OCI-LY1 (cell line): ENCODE measurements around the gene COA3.

Experiments used
- H2AFZ ChIP-seq: fragments of 200-600 bp; sonication (generic), shearing (Covaris generic); 2 replicates; pipeline ENCODE4 v1.6.0; 2014; ENCODE audit warnings: antibody characterized with exemption, mild to moderate bottlenecking, low read length
- H3F3A ChIP-seq: fragments of 200-600 bp; sonication (generic), shearing (Covaris generic); 2 replicates; pipeline ENCODE4 v1.6.0; 2014; ENCODE audit warnings: mild to moderate bottlenecking, antibody characterized with exemption, low read length, moderate library complexity; ENCODE audit not compliant: insufficient read depth
- H3K27ac ChIP-seq: fragments of 200-600 bp; sonication (generic); 2 replicates; pipeline ENCODE4 v1.5.1; 2014; ENCODE audit warnings: low read length, mixed run types, mild to moderate bottlenecking, low read depth; ENCODE audit not compliant: poor library complexity, severe bottlenecking
- H3K27me3 ChIP-seq: fragments of 200-600 bp; sonication (generic); 2 replicates; pipeline ENCODE4 v1.6.0; 2014; ENCODE audit warnings: antibody characterized with exemption, mild to moderate bottlenecking, low read length, moderate library complexity; ENCODE audit not compliant: insufficient read depth
- H3K36me3 ChIP-seq: fragments of 200-600 bp; sonication (generic); 2 replicates; pipeline ENCODE4 v1.6.1; 2014; ENCODE audit warnings: mild to moderate bottlenecking, antibody characterized with exemption, low read length, moderate library complexity, mixed read lengths; ENCODE audit not compliant: insufficient read depth
- H3K4me1 ChIP-seq: fragments of 200-600 bp; sonication (generic); 2 replicates; pipeline ENCODE4 v1.5.1; 2014; ENCODE audit warnings: mild to moderate bottlenecking, low read length, moderate library complexity; ENCODE audit not compliant: insufficient read depth, severe bottlenecking
- H3K4me2 ChIP-seq: fragments of 200-600 bp; sonication (generic), shearing (Covaris generic); 2 replicates; pipeline ENCODE4 v1.6.1; 2014; ENCODE audit warnings: low read length
- H3K4me3 ChIP-seq: fragments of 200-600 bp; sonication (generic); 2 replicates; pipeline ENCODE4 v1.5.1; 2014; ENCODE audit warnings: low read length, low read depth, mild to moderate bottlenecking, mixed read lengths; ENCODE audit not compliant: poor library complexity, severe bottlenecking
- H3K79me2 ChIP-seq: fragments of 200-600 bp; shearing (Covaris generic); 2 replicates; pipeline ENCODE4 v1.6.1; 2016; ENCODE audit warnings: mixed run types, low read length, mixed read lengths; ENCODE audit not compliant: insufficient read depth
- H3K9ac ChIP-seq: fragments of 200-600 bp; sonication (generic), shearing (Covaris generic); 2 replicates; pipeline ENCODE4 v1.6.1; 2014; ENCODE audit warnings: mild to moderate bottlenecking, low read length, mixed read lengths
- H3K9me2 ChIP-seq: fragments of 200-600 bp; sonication (generic), shearing (Covaris generic); 2 replicates; pipeline ENCODE4 v1.6.1; 2014; ENCODE audit warnings: low read depth, mild to moderate bottlenecking, low read length, mixed read lengths
- H3K9me3 ChIP-seq: fragments of 200-600 bp; shearing (Covaris generic); 2 replicates; pipeline ENCODE4 v1.6.1; 2014; ENCODE audit warnings: low read length, mixed read lengths
- H4K20me1 ChIP-seq: fragments of 200-600 bp; sonication (generic), shearing (Covaris generic); 2 replicates; pipeline ENCODE4 v1.6.0; 2016; ENCODE audit warnings: mild to moderate bottlenecking, low read length; ENCODE audit not compliant: insufficient read depth
- CTCF ChIP-seq: fragments of 200-600 bp; sonication (generic), shearing (Covaris generic); IDR thresholded peaks from 2 replicates; pipeline ENCODE4 v1.5.1; 2017; ENCODE audit warnings: mild to moderate bottlenecking, antibody characterized with exemption, low read length, moderate library complexity, mixed read lengths
- EZH2 ChIP-seq: fragments of 200-600 bp; sonication (generic), shearing (Covaris generic); IDR thresholded peaks from 2 replicates; pipeline ENCODE4 v1.8.0; 2017; ENCODE audit warnings: borderline replicate concordance, mixed run types, mild to moderate bottlenecking, antibody characterized with exemption, low read length, moderate library complexity, mixed read lengths

COA3 gene

GRCh38 chr17:42784811-42785592, 13.5 kb downstream of the COA3 start:
- Histone ChIP-seq H3K4me1 (no peaks in the 10 kb centered on the region), H3F3A (no peaks in the 10 kb centered on the region), H3K36me3 (no peaks in the 10 kb centered on the region), H3K9ac (no peak overlapping the region), H4K20me1 (no peaks in the 10 kb centered on the region), H3K79me2 (no peaks in the 10 kb centered on the region), H3K4me2 (no peak overlapping the region), H3K9me2 (no peaks in the 10 kb centered on the region), H3K27ac (no peak overlapping the region), H3K9me3 (no peaks in the 10 kb centered on the region), H3K27me3 (no peaks in the 10 kb centered on the region; the same call in 1 of the 2 replicates), H2AFZ (no peak overlapping the region), H3K4me3 (no peak overlapping the region)
- no peak for TF ChIP-seq EZH2
- TF ChIP-seq CTCF = no peak

DNA sequence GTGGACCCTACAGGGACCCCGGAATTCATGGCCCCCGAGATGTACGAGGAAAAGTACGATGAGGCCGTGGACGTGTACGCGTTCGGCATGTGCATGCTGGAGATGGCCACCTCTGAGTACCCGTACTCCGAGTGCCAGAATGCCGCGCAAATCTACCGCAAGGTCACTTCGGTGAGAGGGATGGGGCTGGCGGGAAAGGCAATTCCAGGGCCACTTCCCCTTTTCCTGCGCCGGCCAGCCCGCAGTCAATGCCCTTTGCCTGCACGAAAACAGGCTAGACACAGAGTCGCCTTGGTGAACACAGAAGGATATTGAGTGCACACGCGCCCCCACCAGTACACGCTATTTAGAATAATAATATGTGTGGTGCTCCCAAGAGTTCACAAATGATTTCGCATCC, 14.1 kb downstream of the COA3 start:
- Histone ChIP-seq H3K36me3 (peaks cover 5% of the 10 kb centered on the region), H2AFZ (no peak overlapping the region), H3K27me3 (no peaks in the 10 kb centered on the region; the same call in 1 of the 2 replicates), H3K4me1 (no peaks in the 10 kb centered on the region), H3K9me3 (no peaks in the 10 kb centered on the region), H4K20me1 (no peaks in the 10 kb centered on the region), H3K27ac (no peak overlapping the region), H3K79me2 (no peaks in the 10 kb centered on the region), H3K4me2 (no peak overlapping the region), H3K4me3 (no peak overlapping the region), H3F3A (no peaks in the 10 kb centered on the region), H3K9ac (no peak overlapping the region), H3K9me2 (no peaks in the 10 kb centered on the region)
- no peak for TF ChIP-seq CTCF
- no peak for TF ChIP-seq EZH2

- Histone ChIP-seq H3F3A (no peaks in the 10 kb centered on the region), H3K9ac (no peak overlapping the region), H3K4me3 (no peak overlapping the region), H2AFZ (no peak overlapping the region), H3K9me3 (no peaks in the 10 kb centered on the region), H3K27ac (no peak overlapping the region), H3K27me3 (no peaks in the 10 kb centered on the region; the same call in 1 of the 2 replicates), H3K36me3 (peaks cover 11% of the 10 kb centered on the region), H3K79me2 (no peaks in the 10 kb centered on the region), H3K4me1 (no peaks in the 10 kb centered on the region), H4K20me1 (no peaks in the 10 kb centered on the region), H3K9me2 (no peaks in the 10 kb centered on the region), H3K4me2 (no peak overlapping the region)
- TF ChIP-seq CTCF (no peak), EZH2 (no peak)
These were observed 14.7 kb downstream of the COA3 start for GRCh38 chr17:42783791-42784138.
